ENCODE results near the gene SESN1. TPM values are rescaled to one million over a fixed set of nuclear protein-coding genes. Genes with fewer than 3 reads are reported as not detected.

Gene SESN1
- total RNA-seq, 4 donors from 2014 or later, result 32.3 to 104 (median 70.7) TPM

DNA sequence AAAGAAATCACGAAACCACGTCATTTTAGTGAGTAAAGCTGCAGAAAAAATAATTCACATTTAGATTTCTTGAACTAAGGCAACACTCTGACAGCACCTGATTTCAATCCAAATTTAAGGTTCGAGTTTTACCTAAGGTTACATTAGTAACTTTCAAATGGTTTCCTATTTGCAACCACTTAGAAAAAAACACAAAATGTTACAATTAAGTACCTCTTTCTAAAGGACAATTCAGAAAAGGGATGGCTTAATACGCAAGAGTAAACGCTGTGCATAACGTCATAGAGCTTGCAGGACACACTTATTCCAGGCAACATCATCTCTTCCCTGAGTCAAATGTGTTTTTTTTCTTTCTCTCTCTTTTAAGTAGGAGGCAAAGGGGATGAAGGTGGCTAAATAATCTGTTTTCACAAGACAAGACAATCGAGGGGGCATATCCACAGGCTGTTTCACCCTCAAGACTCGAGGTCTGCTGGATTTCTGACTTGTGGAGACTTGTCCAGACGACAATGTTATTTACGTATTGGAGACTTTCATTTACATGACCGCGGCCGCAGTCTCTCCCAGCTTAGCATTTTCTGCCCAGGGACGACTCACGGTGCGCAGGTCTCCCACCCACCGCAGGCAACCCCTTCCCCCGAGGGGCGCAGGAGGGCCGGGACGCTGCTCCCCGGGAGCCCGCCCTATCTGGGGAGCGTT lies 86.0 kb downstream of the SESN1 start:
- no peaks in the 10 kb centered on the region for H3K9me3 ChIP-seq
- intact Hi-C loops (cut with DNase I; ENCODE audit: low total_unique reads), result loop anchor here (10.0 kb wide), 1 partner anchor 54 kb away; no protein-coding TSS in a partner anchor
- H3K27me3 ChIP-seq, result no peaks in the 10 kb centered on the region
- H3K27ac ChIP-seq, result peak overlapping the region; percentile 96 to 97
- TF ChIP-seq, protein P1, sequence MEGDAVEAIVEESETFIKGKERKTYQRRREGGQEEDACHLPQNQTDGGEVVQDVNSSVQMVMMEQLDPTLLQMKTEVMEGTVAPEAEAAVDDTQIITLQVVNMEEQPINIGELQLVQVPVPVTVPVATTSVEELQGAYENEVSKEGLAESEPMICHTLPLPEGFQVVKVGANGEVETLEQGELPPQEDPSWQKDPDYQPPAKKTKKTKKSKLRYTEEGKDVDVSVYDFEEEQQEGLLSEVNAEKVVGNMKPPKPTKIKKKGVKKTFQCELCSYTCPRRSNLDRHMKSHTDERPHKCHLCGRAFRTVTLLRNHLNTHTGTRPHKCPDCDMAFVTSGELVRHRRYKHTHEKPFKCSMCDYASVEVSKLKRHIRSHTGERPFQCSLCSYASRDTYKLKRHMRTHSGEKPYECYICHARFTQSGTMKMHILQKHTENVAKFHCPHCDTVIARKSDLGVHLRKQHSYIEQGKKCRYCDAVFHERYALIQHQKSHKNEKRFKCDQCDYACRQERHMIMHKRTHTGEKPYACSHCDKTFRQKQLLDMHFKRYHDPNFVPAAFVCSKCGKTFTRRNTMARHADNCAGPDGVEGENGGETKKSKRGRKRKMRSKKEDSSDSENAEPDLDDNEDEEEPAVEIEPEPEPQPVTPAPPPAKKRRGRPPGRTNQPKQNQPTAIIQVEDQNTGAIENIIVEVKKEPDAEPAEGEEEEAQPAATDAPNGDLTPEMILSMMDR (IDR thresholded peaks at IDR 0.05), result no peak
- peak in 1 of 2 donors; percentile 18 for TF ChIP-seq POLR2A (IDR thresholded peaks at IDR 0.05)
- no peaks in the 10 kb centered on the region for H3K4me1 ChIP-seq
- no peak for DNase-seq
- peak overlapping the region; percentile 60 to 76 for H3K4me3 ChIP-seq
- H3K36me3 ChIP-seq, result no peaks in the 10 kb centered on the region

- Histone ChIP-seq H3K27me3 (no peaks in the 10 kb centered on the region), H3K4me3 (peak overlapping the region; percentile 60 to 76), H3K9me3 (no peaks in the 10 kb centered on the region), H3K4me1 (peaks cover 0 to 2% of the 10 kb centered on the region in 2 donors), H3K27ac (peak overlapping the region; percentile 96 to 97), H3K36me3 (no peaks in the 10 kb centered on the region)
- DNase-seq, result no peak
- TF ChIP-seq, protein P1 (IDR thresholded peaks at IDR 0.05), result no peak
- TF ChIP-seq POLR2A (IDR thresholded peaks at IDR 0.05), result no peak
- intact Hi-C loops (cut with DNase I; ENCODE audit: low total_unique reads), result loop anchor here (10.0 kb wide), 1 partner anchor 53 kb away; no protein-coding TSS in a partner anchor
Measured at GRCh38 chr6:109008054-109008453, 86.6 kb downstream of the SESN1 start.

- Histone ChIP-seq H3K9me3 (no peaks in the 10 kb centered on the region), H3K27ac (peak overlapping the region; percentile 96 to 97), H3K27me3 (no peaks in the 10 kb centered on the region), H3K36me3 (no peaks in the 10 kb centered on the region), H3K4me3 (peak overlapping the region; percentile 60 to 76), H3K4me1 (peaks cover 0 to 8% of the 10 kb centered on the region in 2 donors)
- DNase-seq, result no peak
- intact Hi-C loops (cut with DNase I; ENCODE audit: low total_unique reads), result loop anchor here (10.0 kb wide), 1 partner anchor 53 kb away; no protein-coding TSS in a partner anchor
- TF ChIP-seq, protein P1 (IDR thresholded peaks at IDR 0.05), result no peak
- TF ChIP-seq POLR2A (IDR thresholded peaks at IDR 0.05), result no peak
Measured at GRCh38 chr6:109007521-109007920, 87.1 kb downstream of the SESN1 start.

DNA sequence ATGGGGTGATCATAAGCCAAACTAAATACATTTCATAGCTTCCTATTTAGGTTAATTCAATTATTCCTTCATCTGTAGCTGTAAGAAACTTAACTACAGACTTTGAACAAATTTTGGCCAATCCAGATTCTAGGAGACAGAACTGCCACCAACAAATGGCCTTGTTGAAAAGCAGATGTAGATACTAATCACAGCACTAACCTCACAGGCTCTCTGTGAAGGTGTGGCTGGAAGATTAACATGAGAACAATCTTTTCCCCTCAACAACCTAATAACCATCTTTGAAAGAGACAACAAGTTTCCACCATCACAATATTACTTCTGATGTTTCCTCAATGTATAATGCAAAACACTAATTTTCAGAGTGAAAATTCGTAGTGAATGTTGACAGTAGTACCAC lies 87.8 kb downstream of the SESN1 start:
- intact Hi-C loops (cut with DNase I; ENCODE audit: low total_unique reads), result loop anchor here (10.0 kb wide), 1 partner anchor 52 kb away; no protein-coding TSS in a partner anchor
- H3K4me1 ChIP-seq, result peaks cover 0 to 11% of the 10 kb centered on the region in 2 donors
- no peaks in the 10 kb centered on the region for H3K36me3 ChIP-seq
- no peaks in the 10 kb centered on the region for H3K27me3 ChIP-seq
- DNase-seq, result no peak
- H3K27ac ChIP-seq, result peak overlapping the region; percentile 96 to 97
- peak overlapping the region in 1 of 2 donors; percentile 60 for H3K4me3 ChIP-seq
- no peaks in the 10 kb centered on the region for H3K9me3 ChIP-seq
- TF ChIP-seq, protein P1 (IDR thresholded peaks at IDR 0.05), result no peak
- TF ChIP-seq POLR2A (IDR thresholded peaks at IDR 0.05), result no peak

DNA sequence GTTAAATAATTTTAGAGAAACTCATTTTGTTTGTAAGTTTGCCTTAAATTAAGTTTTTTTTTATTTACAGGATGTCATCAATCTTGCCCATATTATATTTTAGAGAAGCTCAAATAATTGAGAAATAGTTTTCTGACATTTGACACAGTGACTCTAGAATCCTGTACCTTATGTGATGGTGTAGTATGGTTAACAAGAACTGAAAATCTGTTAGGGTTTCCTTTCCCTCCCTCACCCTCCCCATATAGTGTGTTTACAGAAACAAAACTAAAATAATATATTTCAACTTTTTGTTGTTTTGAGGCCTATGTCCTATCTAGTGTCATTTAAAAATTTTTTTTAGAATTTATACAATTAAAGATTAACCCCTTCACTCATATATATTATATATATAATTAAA lies 91.8 kb downstream of the SESN1 start:
- no peaks in the 10 kb centered on the region for H3K27me3 ChIP-seq
- intact Hi-C loops (cut with DNase I; ENCODE audit: low total_unique reads), result loop anchor here (10.0 kb wide), 1 partner anchor 48 kb away; no protein-coding TSS in a partner anchor
- H3K4me1 ChIP-seq, result peaks cover 0 to 18% of the 10 kb centered on the region in 2 donors
- DNase-seq, result no peak
- peak overlapping the region; percentile 96 to 97 for H3K27ac ChIP-seq
- no peaks in the 10 kb centered on the region for H3K9me3 ChIP-seq
- peak overlapping the region in 1 of 2 donors; percentile 1 for H3K4me3 ChIP-seq
- TF ChIP-seq, protein P1 (IDR thresholded peaks at IDR 0.05), result no peak
- no peak for TF ChIP-seq POLR2A (IDR thresholded peaks at IDR 0.05)
- H3K36me3 ChIP-seq, result no peaks in the 10 kb centered on the region
